Left lobe of liver (tissue), 2 donors: ENCODE data around the gene GOLGA6A. TPM values are rescaled to one million over a fixed set of nuclear protein-coding genes. Genes with fewer than 3 reads are reported as not detected.
"Not testable (repeated sequence)": the region's sequence is repeated elsewhere in the genome, so short reads cannot be mapped to it uniquely, and the experiment has no call there.

Experiments used
- ATAC-seq: fragments of 200-7000 bp; cut with Tn5 transposase; one replicate; pipeline ENCODE4 v1.9.1; 2020; ENCODE audit warnings: mild to moderate bottlenecking, moderate library complexity
- DNase-seq: peaks from one replicate; pipeline ENCODE4 v3.0.0-alpha.2; 2020; ENCODE audit warnings: low spot score
- total RNA-seq: library from RNA; stranded (reverse); gene quantifications from one replicate; pipeline ENCODE4 v1.2.1, GENCODE V29; 2021
- donor health status: DM: no; HTN: no; CAD: no; lungs with moderate emphysema.
- donor health status: DM: no; HTN: yes; CAD: no.

Gene GOLGA6A
- total RNA-seq = 1.6 TPM

- DNase-seq, ATAC-seq: not testable (repeated sequence)
Observed at GRCh38 chr15:74082450-74082849, at the start of gene GOLGA6A. TSS of gene GOLGA6A (minus strand) at chr15:74082550. CDS start at chr15:74082509, 41 bp downstream.

GRCh38 chr15:74131628-74132413 lies 49.5 kb upstream of the GOLGA6A start:
- ATAC-seq = no peak
- DNase-seq = no peak

GRCh38 chr15:74130849-74131627 lies 48.7 kb upstream of the GOLGA6A start:
- DNase-seq (no peak), ATAC-seq (no peak)

GRCh38 chr15:74130155-74130848 lies 48.0 kb upstream of the GOLGA6A start, which contains the start of gene ISLR2:
TSS of gene ISLR2 (plus strand) at chr15:74130586. CDS start at chr15:74132755, 2,169 bp downstream.
- ATAC-seq = no peak
- DNase-seq = no peak

- DNase-seq = no peak
Observed at GRCh38 chr15:74129586-74130154, 47.3 kb upstream of the GOLGA6A start.

GRCh38 chr15:74128785-74129585 lies 46.6 kb upstream of the GOLGA6A start:
- no peak for ATAC-seq
- no peak for DNase-seq

More at GRCh38 chr15:74129586-74130154, 47.3 kb upstream of the GOLGA6A start:
- no peak for ATAC-seq

GRCh38 chr15:74127954-74128784 lies 45.8 kb upstream of the GOLGA6A start:
- DNase-seq = no peak
- ATAC-seq = peak; percentile 39

- ATAC-seq (peak; percentile 98), DNase-seq (peak; percentile 88)
Observed at GRCh38 chr15:74127255-74127953, 45.1 kb upstream of the GOLGA6A start.

- DNase-seq (no peak), ATAC-seq (no peak)
Observed at GRCh38 chr15:74124759-74125158, 42.4 kb upstream of the GOLGA6A start.

- ATAC-seq (no peak), DNase-seq (no peak)
Observed at GRCh38 chr15:74124196-74124595, 41.8 kb upstream of the GOLGA6A start.

- DNase-seq (no peak), ATAC-seq (no peak)
Observed at GRCh38 chr15:74123658-74124057, 41.3 kb upstream of the GOLGA6A start.

- ATAC-seq (no peak), DNase-seq (no peak)
Observed at GRCh38 chr15:74123131-74123429, 40.7 kb upstream of the GOLGA6A start.

- ATAC-seq = no peak
- no peak for DNase-seq
Observed at GRCh38 chr15:74122403-74123130, 40.2 kb upstream of the GOLGA6A start.

GRCh38 chr15:74121858-74122257 lies 39.5 kb upstream of the GOLGA6A start:
- DNase-seq = no peak
- no peak for ATAC-seq

- no peak for ATAC-seq
- no peak for DNase-seq
Observed at GRCh38 chr15:74121039-74121438, 38.7 kb upstream of the GOLGA6A start.

GRCh38 chr15:74120426-74120825 lies 38.1 kb upstream of the GOLGA6A start:
- DNase-seq = no peak
- no peak for ATAC-seq

- DNase-seq = no peak
- ATAC-seq = no peak
Observed at GRCh38 chr15:74109713-74110112, 27.4 kb upstream of the GOLGA6A start.

GRCh38 chr15:74108611-74109010 lies 26.3 kb upstream of the GOLGA6A start:
- not testable (repeated sequence) for DNase-seq

More at GRCh38 chr15:74108611-74109010, 26.3 kb upstream of the GOLGA6A start:
- not testable (repeated sequence) for ATAC-seq
